Cerebellar nuclear complex (tissue), 1 donor: Measurements from ENCODE around the gene MAPT.

Source experiments
- DNase-seq, 2 experiments: peaks; one replicate each; lab custom pipeline; 2025; lab: John Stamatoyannopoulos, UW

Gene MAPT

DNA sequence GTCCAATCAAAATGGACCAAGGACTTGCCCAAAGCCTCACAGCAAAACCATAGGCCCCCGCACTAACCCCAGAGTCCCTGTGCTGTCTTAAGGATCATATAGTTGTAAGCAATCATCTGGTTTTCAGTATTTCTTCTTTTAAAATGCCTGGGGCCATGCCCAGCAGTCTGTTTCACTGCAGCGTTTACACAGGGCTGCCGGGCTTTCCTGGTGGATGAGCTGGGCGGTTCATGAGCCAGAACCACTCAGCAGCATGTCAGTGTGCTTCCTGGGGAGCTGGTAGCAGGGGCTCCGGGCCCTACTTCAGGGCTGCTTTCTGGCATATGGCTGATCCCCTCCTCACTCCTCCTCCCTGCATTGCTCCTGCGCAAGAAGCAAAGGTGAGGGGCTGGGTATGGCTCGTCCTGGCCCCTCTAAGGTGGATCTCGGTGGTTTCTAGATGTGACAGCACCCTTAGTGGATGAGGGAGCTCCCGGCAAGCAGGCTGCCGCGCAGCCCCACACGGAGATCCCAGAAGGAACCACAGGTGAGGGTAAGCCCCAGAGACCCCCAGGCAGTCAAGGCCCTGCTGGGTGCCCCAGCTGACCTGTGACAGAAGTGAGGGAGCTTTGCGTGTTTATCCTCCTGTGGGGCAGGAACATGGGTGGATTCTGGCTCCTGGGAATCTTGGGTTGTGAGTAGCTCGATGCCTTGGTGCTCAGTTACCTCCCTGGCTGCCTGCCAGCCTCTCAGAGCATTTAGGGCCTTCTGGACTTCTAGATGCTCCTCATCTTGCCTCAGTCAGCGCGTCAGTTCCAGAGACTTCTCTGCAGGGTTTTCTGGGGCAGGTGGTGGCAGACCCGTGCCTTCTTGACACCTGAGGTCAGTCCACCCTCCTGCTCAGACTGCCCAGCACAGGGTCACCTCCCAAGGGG, 79.8 kb downstream of the MAPT start:
- no peak for DNase-seq

DNA sequence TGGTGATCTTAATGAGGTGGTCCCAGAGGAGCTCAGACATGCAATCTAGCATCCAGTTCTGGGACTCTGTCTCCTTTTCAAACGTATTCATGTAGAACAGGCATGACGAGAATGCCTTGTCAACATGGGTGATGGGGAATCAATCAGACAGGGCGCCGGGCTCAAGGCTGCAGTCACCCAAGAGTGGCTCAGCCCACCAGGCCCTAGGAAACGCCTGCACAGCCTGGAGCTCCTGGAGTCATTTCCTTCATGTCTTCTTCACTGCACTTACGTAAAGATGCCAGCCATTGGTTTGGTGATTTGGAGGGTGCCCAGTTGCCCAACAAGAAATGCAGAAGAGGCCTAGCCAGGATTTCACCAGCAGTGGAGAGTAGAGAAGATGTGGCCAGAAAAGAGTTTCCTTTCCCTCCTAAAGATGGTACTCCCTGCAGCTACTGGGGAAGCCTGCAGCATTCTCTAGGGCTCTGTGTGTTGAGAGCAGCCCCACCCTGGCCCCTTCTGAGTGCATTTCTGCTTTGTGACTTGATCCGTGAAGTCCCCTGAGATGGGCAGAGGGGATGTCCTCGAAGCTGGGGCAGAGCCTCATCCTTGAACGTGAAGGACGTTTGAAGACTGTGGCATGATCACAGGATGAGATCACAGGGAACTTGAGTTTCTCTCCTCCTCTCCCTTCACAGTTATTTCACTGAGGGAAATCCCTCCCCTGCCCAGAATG, 80.7 kb downstream of the MAPT start:
- DNase-seq: no peak

GRCh38 chr17:45975640-45976295, 81.4 kb downstream of the MAPT start:
- DNase-seq: no peak

GRCh38 chr17:45976391-45976754, 82.0 kb downstream of the MAPT start:
- DNase-seq: no peak

- no peak for DNase-seq
These were observed 82.6 kb downstream of the MAPT start for GRCh38 chr17:45976755-45977505.

DNA sequence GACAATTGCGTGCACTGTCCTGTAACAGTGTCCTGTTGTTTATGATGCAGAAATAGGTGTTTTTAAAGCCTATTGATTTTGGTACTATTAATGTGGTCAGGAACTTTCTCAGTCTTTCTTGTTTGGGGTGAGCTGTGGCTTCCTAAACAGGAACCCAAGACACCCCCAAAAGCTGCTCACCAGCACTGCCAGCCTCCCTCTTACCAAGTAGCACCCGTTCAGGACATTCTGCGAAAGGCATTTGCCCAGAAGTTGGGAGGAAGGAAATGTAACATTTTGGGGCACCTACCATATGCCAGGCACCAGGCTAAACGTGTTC, 83.1 kb downstream of the MAPT start:
- no peak for DNase-seq

DNA sequence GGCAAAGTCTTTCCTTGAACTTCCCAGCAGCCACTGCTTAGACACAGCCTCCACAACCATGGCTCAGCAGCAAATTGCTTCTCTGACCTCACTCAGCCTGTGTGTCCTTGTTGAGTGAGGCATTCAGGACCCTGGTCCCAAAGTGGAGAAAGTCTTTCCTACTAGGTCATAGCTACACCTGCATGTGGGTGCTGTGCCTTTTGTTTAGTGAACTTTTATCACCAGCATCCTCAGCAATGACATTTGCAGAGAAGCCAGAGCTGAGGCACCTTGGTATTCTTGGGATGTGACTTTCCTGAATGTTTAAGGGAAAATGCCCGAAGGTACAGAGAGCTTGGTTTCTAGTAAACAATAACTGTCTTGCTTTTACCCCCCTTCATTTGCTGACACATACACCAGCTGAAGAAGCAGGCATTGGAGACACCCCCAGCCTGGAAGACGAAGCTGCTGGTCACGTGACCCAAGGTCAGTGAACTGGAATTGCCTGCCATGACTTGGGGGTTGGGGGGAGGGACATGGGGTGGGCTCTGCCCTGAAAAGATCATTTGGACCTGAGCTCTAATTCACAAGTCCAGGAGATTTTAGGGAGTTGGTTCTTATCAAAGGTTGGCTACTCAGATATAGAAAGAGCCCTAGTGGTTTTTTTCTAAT, 83.7 kb downstream of the MAPT start:
- DNase-seq: no peak

DNA sequence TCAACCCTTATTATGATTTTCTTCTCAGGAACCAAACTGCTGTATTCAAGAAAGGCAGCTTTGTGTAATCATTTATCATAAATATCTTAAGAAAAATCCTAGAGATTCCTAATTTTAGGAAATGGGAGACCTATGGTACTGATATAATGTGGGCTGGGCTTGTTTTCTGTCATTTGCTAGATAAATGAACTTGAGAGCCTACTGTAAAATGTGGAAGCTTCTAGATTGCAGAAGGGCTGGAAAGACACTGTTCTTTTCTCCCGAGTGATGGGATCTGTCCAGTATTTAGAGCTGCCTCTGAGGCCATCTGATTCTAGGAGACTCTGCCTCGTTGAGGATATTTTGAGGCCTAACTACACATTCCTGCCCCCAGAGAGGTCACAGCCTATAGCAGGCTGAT, 84.8 kb downstream of the MAPT start:
- no peak for DNase-seq

GRCh38 chr17:45980855-45981254, 86.5 kb downstream of the MAPT start:
- no peak for DNase-seq

DNA sequence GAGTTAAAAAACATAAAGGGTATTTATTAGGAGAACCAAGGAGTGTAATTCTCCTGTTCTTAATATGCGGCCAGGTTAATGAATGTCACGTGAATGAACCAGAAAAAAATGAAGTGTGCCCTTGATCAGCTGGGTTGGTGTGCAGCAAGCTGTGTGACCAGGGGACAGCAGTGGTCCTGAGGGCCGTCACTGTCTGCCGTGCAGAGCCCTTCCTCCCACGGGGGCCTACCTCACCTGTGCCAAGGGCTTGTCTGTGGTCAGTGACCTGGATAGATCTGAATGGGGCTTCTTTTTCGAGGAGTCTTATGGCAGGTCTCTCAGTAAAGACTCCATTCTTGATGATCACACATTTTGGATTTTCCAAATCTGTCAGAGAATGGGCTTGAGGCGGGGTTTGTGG, 87.0 kb downstream of the MAPT start:
- DNase-seq: no peak

- no peak for DNase-seq
These were observed 88.6 kb downstream of the MAPT start for GRCh38 chr17:45982791-45983613.

DNA sequence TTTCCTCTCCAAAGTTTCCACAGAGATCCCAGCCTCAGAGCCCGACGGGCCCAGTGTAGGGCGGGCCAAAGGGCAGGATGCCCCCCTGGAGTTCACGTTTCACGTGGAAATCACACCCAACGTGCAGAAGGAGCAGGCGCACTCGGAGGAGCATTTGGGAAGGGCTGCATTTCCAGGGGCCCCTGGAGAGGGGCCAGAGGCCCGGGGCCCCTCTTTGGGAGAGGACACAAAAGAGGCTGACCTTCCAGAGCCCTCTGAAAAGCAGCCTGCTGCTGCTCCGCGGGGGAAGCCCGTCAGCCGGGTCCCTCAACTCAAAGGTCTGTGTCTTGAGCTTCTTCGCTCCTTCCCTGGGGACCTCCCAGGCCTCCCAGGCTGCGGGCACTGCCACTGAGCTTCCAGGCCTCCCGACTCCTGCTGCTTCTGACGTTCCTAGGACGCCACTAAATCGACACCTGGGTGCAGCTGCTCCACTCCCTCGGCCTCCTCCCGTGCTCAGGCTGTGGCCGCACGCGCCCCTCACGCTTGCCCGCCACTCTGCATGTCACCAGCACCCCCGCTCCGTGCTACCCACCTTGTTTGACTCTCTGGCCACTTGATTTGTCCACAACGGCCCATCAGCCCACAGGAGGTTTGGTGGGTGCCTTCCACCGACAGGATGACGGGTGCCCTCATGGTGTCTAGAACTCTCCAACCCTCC, 89.4 kb downstream of the MAPT start:
- DNase-seq: no peak

- DNase-seq: no peak
These were observed 90.0 kb downstream of the MAPT start for GRCh38 chr17:45984368-45984767.

- no peak for DNase-seq
These were observed 91.1 kb downstream of the MAPT start for GRCh38 chr17:45985447-45985846.

- no peak for DNase-seq
These were observed 91.7 kb downstream of the MAPT start for GRCh38 chr17:45986056-45986455.

DNA sequence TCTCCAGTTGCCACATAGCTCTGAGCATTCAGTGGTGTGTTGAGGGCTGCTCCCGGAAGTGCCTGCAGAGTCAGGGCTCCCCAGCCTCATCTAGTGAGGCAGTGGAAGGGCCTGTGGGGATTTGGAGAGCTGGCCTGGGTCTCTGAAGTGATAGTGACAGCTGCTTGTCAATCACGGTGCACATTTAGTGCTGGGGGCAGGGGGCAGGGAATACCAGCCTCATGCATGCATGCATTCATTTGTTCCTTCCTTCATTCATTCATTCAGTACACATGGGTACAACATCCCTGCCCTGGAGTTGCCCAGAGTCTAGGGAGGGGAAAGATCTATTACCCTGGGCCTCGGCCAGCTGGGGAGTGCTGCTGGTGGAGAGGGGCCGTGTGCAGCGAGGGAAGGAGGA, 93.4 kb downstream of the MAPT start:
- DNase-seq: no peak

DNA sequence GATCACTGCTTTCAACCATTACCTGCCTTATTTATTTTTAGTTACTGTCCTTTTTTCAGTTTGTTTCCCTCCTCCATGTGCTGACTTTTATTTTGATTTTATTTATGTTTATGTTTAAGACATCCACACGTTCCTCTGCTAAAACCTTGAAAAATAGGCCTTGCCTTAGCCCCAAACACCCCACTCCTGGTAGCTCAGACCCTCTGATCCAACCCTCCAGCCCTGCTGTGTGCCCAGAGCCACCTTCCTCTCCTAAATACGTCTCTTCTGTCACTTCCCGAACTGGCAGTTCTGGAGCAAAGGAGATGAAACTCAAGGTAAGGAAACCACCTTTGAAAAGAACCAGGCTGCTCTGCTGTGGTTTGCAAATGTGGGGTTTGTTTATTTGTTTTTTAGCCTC, 95.4 kb downstream of the MAPT start:
- no peak for DNase-seq

DNA sequence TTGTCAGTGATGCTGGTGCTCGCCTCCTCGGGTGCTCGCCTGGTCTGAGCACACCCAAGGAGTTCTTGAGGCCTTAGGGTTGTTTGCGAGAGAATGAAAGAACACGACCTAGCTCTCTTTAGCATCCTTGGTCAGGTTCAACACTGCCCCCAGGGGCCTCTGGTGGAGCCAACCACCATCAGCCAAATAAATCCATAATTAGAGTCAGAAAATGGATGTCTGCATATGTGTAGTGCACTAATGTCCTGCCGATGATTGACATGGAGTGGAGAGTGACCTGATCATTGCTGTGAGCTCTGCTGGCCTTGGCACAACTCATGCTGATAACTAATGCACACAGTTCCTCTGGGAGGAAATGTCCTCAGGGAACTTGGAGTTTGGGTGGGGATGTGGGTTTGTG, 96.5 kb downstream of the MAPT start:
- DNase-seq: no peak

DNA sequence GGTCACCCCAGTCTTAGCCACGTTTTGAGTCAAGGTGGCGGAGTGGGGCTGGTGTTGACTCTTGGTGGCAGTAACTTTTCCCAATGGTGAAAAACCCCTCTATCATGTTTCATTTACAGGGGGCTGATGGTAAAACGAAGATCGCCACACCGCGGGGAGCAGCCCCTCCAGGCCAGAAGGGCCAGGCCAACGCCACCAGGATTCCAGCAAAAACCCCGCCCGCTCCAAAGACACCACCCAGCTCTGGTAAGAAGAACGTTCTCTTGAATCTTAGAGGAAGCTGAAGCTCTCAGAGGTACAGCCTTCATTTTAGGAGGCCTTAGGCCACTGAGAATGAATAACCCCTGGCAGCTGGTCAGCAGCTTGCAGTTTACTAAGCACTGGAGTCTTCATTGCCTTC, 97.0 kb downstream of the MAPT start:
- DNase-seq: no peak

- no peak for DNase-seq
These were observed 97.8 kb downstream of the MAPT start for GRCh38 chr17:45992175-45992574.
